Skeletal muscle tissue (tissue), 4 donors: ENCODE data around the gene TSPAN5. TPM values are rescaled to one million over a fixed set of nuclear protein-coding genes. Genes with fewer than 3 reads are reported as not detected.
"Not testable (repeated sequence)": the region's sequence is repeated elsewhere in the genome, so short reads cannot be mapped to it uniquely, and the experiment has no call there.

Experiments
- H3K27ac ChIP-seq: one replicate; pipeline ENCODE4 v1.7.0; 2013; ENCODE audit warnings: mild to moderate bottlenecking, low read depth, low read length, inconsistent platforms
- H3K27me3 ChIP-seq, 3 donors: one replicate each; pipeline ENCODE4 v1.7.0; 2013; ENCODE audit warnings: low read length in 3 of 3; ENCODE audit not compliant: control insufficient read depth in 3 of 3, insufficient read depth in 3 of 3
- H3K36me3 ChIP-seq, 3 donors: one replicate each; pipeline ENCODE4 v1.7.0; 2013; ENCODE audit warnings: low read length in 3 of 3; ENCODE audit not compliant: control insufficient read depth in 3 of 3, insufficient read depth in 3 of 3
- H3K4me1 ChIP-seq, 3 donors: one replicate each; pipeline ENCODE4 v1.7.0; 2013; ENCODE audit warnings: low read length in 3 of 3, mild to moderate bottlenecking in 3 of 3; ENCODE audit not compliant: control insufficient read depth in 3 of 3, insufficient read depth in 3 of 3
- H3K4me3 ChIP-seq, 3 donors: one replicate each; pipeline ENCODE4 v1.7.0; 2013; ENCODE audit warnings: low read length in 3 of 3
- H3K9ac ChIP-seq, 3 donors: one replicate each; pipeline ENCODE4 v1.7.0; 2013; ENCODE audit warnings: low read length in 3 of 3, mild to moderate bottlenecking in 3 of 3, moderate library complexity in 2 of 3, low read depth in 1 of 3
- H3K9me3 ChIP-seq, 3 donors: one replicate each; pipeline ENCODE4 v1.7.0; 2013; ENCODE audit warnings: low read length in 3 of 3; ENCODE audit not compliant: control insufficient read depth in 3 of 3
- total RNA-seq: library from RNA; depleted of rRNA; stranded (reverse); fragments of >200 nt; gene quantifications from one replicate; pipeline ENCODE4 v1.2.3, GENCODE V29; 2014
- donor health status: Osteomylitis.

The TSPAN5 gene
- 11.0 TPM for total RNA-seq

- Histone ChIP-seq H3K27me3 (peaks cover 8 to 20% (median 17%) of the 10 kb centered on the region in 3 donors), H3K4me3 (peak within 1 kb of the TSS; percentile 71 to 86 (median 78)), H3K36me3 (no peaks in the 10 kb centered on the region), H3K9ac (peak within 1 kb of the TSS; percentile 66 to 80 (median 66)), H3K4me1 (peaks cover 23 to 32% (median 27%) of the 10 kb centered on the region in 3 donors), H3K27ac (peak within 1 kb of the TSS; percentile 62), H3K9me3 (no peaks in the 10 kb centered on the region)
These were observed at the start of gene TSPAN5 for GRCh38 chr4:98658287-98659105. Gene TSPAN5, minus strand, starts transcription at chr4:98658611.

GRCh38 chr4:98706935-98707334 is 48.5 kb upstream of the TSPAN5 start:
- no peaks in the 10 kb centered on the region for H3K36me3 ChIP-seq
- H3K9me3 ChIP-seq: peaks cover 0 to 5% (median 0%) of the 10 kb centered on the region in 3 donors
- H3K27ac ChIP-seq: no peak overlapping the region

GRCh38 chr4:98706200-98706813 is 47.9 kb upstream of the TSPAN5 start:
- Histone ChIP-seq H3K27ac (no peak overlapping the region), H3K9ac (no peak overlapping the region), H3K27me3 (no peaks in the 10 kb centered on the region), H3K36me3 (no peaks in the 10 kb centered on the region), H3K4me1 (no peaks in the 10 kb centered on the region), H3K9me3 (peaks cover 0 to 5% (median 0%) of the 10 kb centered on the region in 3 donors), H3K4me3 (no peak overlapping the region)

More at GRCh38 chr4:98706935-98707334, 48.5 kb upstream of the TSPAN5 start:
- H3K9ac ChIP-seq: no peak overlapping the region
- no peaks in the 10 kb centered on the region for H3K4me1 ChIP-seq
- H3K27me3 ChIP-seq: no peaks in the 10 kb centered on the region
- no peak overlapping the region for H3K4me3 ChIP-seq

- H3K27me3 ChIP-seq, H3K27ac ChIP-seq, H3K9me3 ChIP-seq, H3K9ac ChIP-seq, H3K4me1 ChIP-seq, H3K4me3 ChIP-seq, H3K36me3 ChIP-seq: not testable (repeated sequence)
These were observed 47.2 kb upstream of the TSPAN5 start for GRCh38 chr4:98705586-98705985.

- H3K4me1 ChIP-seq: no peaks in the 10 kb centered on the region
- H3K27me3 ChIP-seq: no peaks in the 10 kb centered on the region
- no peak overlapping the region for H3K4me3 ChIP-seq
- H3K9ac ChIP-seq: no peak overlapping the region
- peaks cover 0 to 5% (median 0%) of the 10 kb centered on the region in 3 donors for H3K9me3 ChIP-seq
- H3K27ac ChIP-seq: no peak overlapping the region
- H3K36me3 ChIP-seq: no peaks in the 10 kb centered on the region
These were observed 42.2 kb upstream of the TSPAN5 start for GRCh38 chr4:98700656-98701055.

GRCh38 chr4:98694076-98694475 is 35.7 kb upstream of the TSPAN5 start:
- Histone ChIP-seq H3K27ac (no peak overlapping the region), H3K9ac (no peak overlapping the region), H3K27me3 (no peaks in the 10 kb centered on the region), H3K4me3 (no peak overlapping the region), H3K4me1 (no peaks in the 10 kb centered on the region), H3K36me3 (no peaks in the 10 kb centered on the region), H3K9me3 (no peaks in the 10 kb centered on the region)

GRCh38 chr4:98692411-98692810 is 34.0 kb upstream of the TSPAN5 start:
- no peaks in the 10 kb centered on the region for H3K27me3 ChIP-seq
- no peak overlapping the region for H3K4me3 ChIP-seq
- no peak overlapping the region for H3K27ac ChIP-seq
- no peaks in the 10 kb centered on the region for H3K4me1 ChIP-seq
- H3K36me3 ChIP-seq: no peaks in the 10 kb centered on the region
- H3K9me3 ChIP-seq: no peaks in the 10 kb centered on the region
- H3K9ac ChIP-seq: no peak overlapping the region

GRCh38 chr4:98691588-98691987 is 33.2 kb upstream of the TSPAN5 start:
- Histone ChIP-seq H3K4me1 (no peaks in the 10 kb centered on the region), H3K36me3 (no peaks in the 10 kb centered on the region)

GRCh38 chr4:98689507-98690174 is 31.2 kb upstream of the TSPAN5 start:
- Histone ChIP-seq H3K4me1 (no peaks in the 10 kb centered on the region), H3K9me3 (no peaks in the 10 kb centered on the region), H3K27ac (no peak overlapping the region), H3K9ac (no peak overlapping the region), H3K36me3 (no peaks in the 10 kb centered on the region), H3K27me3 (no peaks in the 10 kb centered on the region), H3K4me3 (no peak overlapping the region)

More at GRCh38 chr4:98691588-98691987, 33.2 kb upstream of the TSPAN5 start:
- Histone ChIP-seq H3K4me3 (no peak overlapping the region), H3K27me3 (no peaks in the 10 kb centered on the region), H3K9ac (no peak overlapping the region), H3K9me3 (no peaks in the 10 kb centered on the region), H3K27ac (no peak overlapping the region)
